Breast epithelium (tissue), 4 donors: ENCODE measurements around the gene PBXIP1. TPM values are rescaled to one million over a fixed set of nuclear protein-coding genes. Genes with fewer than 3 reads are reported as not detected.

Experiments used
- DNase-seq, 2 donors: peaks; one replicate each; pipeline ENCODE4 v3.0.0-alpha.2; 2019; ENCODE audit warnings: low spot score in 2 of 2
- H3K27ac ChIP-seq, 2 donors: fragments of 200-600 bp; sonication (generic) in 1 of 2; one replicate each; pipeline ENCODE4 v1.5.1; 2016 to 2019; ENCODE audit warnings: mild to moderate bottlenecking in 1 of 2
- H3K27me3 ChIP-seq, 2 donors: fragments of 200-600 bp; sonication (generic) in 1 of 2; one replicate each; pipeline versions ENCODE4 v1.5.1 to v1.6.0; 2017 to 2019; ENCODE audit warnings: control low read depth in 1 of 2, mild to moderate bottlenecking in 1 of 2
- H3K36me3 ChIP-seq: fragments of 200-600 bp; one replicate; pipeline ENCODE4 v1.5.1; 2019
- H3K4me1 ChIP-seq, 2 donors: fragments of 200-600 bp; sonication (generic); one replicate each; pipeline ENCODE4 v1.5.1; 2016 to 2019; ENCODE audit warnings: control low read depth in 1 of 2
- H3K4me3 ChIP-seq, 3 donors: fragments of 200-600 bp; sonication (generic); 1 replicate in 2 of 3; 2 replicates in 1 of 3; pipeline ENCODE4 v1.5.1; 2016 to 2019; ENCODE audit warnings: mild to moderate bottlenecking in 3 of 3, moderate library complexity in 2 of 3
- H3K9me3 ChIP-seq, 2 donors: fragments of 200-600 bp; sonication (generic) in 1 of 2; one replicate each; pipeline ENCODE4 v1.5.1; 2016 to 2019; ENCODE audit warnings: control low read depth in 1 of 2
- POLR2A ChIP-seq: fragments of 450-650 bp; IDR thresholded peaks from one replicate; pipeline ENCODE4 v1.6.1; 2016; ENCODE audit warnings: antibody characterized with exemption, mild to moderate bottlenecking, moderate library complexity
- POLR2AphosphoS5 ChIP-seq, 3 donors: sonication (generic); formaldehyde crosslinking; IDR thresholded peaks; one replicate each; pipeline ENCODE4 v1.6.1; 2017; ENCODE audit warnings: antibody characterized with exemption in 3 of 3
- intact Hi-C: fragments of 100-400 bp; cut with DNase I; formaldehyde crosslinking; loops from one replicate; pipeline ENCODE4 v1.15.1; 2023; ENCODE audit warnings: low total_unique reads
- total RNA-seq, 3 donors: library from RNA; depleted of rRNA; stranded (reverse); fragments of >200 nt; gene quantifications; one replicate each; pipeline ENCODE4 v1.1.0, GENCODE V29; 2016
- TF ChIP-seq, protein P1 (sequence below), 3 donors: fragments of 450-650 bp; IDR thresholded peaks; one replicate each; pipeline ENCODE4 v1.5.1; 2016 to 2017; ENCODE audit warnings: antibody characterized with exemption in 3 of 3, mild to moderate bottlenecking in 3 of 3, moderate library complexity in 3 of 3

The PBXIP1 gene
- total RNA-seq, 3 donors from 2014 or later, result 79.3 to 156 (median 105) TPM

DNA sequence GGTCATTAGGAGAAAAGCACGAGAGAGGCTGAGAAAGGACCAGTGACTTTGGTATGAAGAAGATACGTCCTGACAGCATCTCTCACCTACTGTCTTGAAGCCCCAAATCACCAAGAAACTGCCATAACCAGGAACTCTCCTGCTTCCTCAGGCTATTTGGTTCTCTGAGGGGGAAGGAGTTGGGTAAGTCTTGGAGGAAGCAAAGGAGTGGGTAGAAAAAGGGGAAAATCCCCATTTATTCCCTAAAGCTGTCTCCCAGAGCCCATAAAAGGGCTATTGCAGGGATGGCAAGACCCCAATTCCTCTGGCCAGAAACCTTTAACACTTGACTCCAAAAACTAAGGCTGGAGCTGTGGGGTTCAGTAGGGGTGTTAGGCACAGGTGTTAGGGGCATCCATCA is 2.1 kb upstream of the PBXIP1 start:
- DNase-seq, result no peak
- peak overlapping the region in 1 of 2 donors; percentile 7 for H3K27ac ChIP-seq
- H3K9me3 ChIP-seq, result no peaks in the 10 kb centered on the region
- intact Hi-C loops, result loop anchor here (10.0 kb wide), 1 partner anchor 107 kb away; the partner anchor contains the start of gene EFNA4
- no peaks in the 10 kb centered on the region for H3K36me3 ChIP-seq
- H3K27me3 ChIP-seq, result no peaks in the 10 kb centered on the region
- H3K4me1 ChIP-seq, result peaks cover 0 to 34% of the 10 kb centered on the region in 2 donors
- TF ChIP-seq, protein P1, sequence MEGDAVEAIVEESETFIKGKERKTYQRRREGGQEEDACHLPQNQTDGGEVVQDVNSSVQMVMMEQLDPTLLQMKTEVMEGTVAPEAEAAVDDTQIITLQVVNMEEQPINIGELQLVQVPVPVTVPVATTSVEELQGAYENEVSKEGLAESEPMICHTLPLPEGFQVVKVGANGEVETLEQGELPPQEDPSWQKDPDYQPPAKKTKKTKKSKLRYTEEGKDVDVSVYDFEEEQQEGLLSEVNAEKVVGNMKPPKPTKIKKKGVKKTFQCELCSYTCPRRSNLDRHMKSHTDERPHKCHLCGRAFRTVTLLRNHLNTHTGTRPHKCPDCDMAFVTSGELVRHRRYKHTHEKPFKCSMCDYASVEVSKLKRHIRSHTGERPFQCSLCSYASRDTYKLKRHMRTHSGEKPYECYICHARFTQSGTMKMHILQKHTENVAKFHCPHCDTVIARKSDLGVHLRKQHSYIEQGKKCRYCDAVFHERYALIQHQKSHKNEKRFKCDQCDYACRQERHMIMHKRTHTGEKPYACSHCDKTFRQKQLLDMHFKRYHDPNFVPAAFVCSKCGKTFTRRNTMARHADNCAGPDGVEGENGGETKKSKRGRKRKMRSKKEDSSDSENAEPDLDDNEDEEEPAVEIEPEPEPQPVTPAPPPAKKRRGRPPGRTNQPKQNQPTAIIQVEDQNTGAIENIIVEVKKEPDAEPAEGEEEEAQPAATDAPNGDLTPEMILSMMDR (IDR thresholded peaks at IDR 0.05), result no peak
- no peak for TF ChIP-seq POLR2AphosphoS5 (IDR thresholded peaks at IDR 0.05)
- no peak for TF ChIP-seq POLR2A
- H3K4me3 ChIP-seq, result no peak overlapping the region

DNA sequence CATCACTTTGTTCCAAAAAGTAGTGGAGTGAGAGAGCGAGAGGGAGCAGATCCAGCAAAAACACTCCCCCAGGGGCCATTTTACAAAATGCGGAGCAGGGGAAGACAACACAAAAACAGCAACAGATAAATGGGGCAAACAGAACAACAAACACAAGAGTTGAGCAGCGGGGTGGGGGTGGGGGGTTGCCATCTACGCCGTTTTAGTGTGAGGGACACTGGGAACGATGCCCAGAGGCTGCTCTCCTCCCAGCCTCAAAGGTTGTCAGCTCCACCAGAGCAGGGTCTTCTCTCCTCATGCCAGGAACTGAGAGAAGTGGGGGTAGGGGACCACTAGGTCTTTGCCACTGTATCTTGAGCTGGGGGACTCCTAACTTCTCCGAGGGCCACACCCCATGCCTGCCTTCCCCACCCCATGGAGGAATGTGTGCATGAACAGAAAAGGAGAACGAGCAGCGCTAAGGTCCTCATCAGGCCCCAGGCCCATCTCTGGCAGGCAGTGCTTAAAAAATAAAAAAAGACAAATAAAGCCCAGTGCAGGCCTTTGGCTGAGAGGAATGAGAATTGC is 1.3 kb upstream of the PBXIP1 start:
- H3K27me3 ChIP-seq, result no peaks in the 10 kb centered on the region
- no peaks in the 10 kb centered on the region for H3K9me3 ChIP-seq
- DNase-seq, result no peak
- H3K4me3 ChIP-seq, result peak overlapping the region in 1 of 3 donors; percentile 64
- H3K4me1 ChIP-seq, result peaks cover 0 to 27% of the 10 kb centered on the region in 2 donors
- TF ChIP-seq POLR2A (no peak), POLR2AphosphoS5 (IDR thresholded peaks at IDR 0.05) (no peak)
- TF ChIP-seq, protein P1 (IDR thresholded peaks at IDR 0.05), result no peak
- peak overlapping the region; percentile 69 to 76 for H3K27ac ChIP-seq
- intact Hi-C loops, result loop anchor here (10.0 kb wide), 1 partner anchor 108 kb away; the partner anchor contains the start of gene EFNA4
- no peaks in the 10 kb centered on the region for H3K36me3 ChIP-seq

DNA sequence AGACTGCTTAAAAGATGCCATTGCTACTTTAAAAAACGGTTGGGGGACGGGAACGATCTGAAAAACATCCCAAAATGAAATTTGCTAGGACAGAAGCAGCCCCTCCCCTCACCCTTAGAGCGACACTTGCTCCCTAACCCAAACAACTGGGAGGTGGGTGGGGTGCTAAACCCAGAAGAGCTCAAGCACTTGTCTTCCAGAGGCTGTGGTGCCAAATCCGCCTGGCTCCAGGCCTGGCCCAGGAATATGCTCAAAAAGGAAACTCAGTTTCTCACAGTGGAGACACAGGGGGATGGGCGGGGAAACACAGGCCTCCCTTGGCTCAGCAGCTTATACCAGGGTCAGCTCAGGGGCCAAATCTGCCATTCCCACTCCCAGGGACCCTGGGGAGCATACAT is 644 bp upstream of the PBXIP1 start:
- peak overlapping the region; percentile 69 to 76 for H3K27ac ChIP-seq
- DNase-seq, result no peak
- no peaks in the 10 kb centered on the region for H3K36me3 ChIP-seq
- H3K27me3 ChIP-seq, result no peaks in the 10 kb centered on the region
- TF ChIP-seq, protein P1 (IDR thresholded peaks at IDR 0.05), result no peak
- no peak for TF ChIP-seq POLR2AphosphoS5 (IDR thresholded peaks at IDR 0.05)
- TF ChIP-seq POLR2A, result no peak
- H3K4me3 ChIP-seq, result peak overlapping the region; percentile 52 to 64 (median 55)
- H3K4me1 ChIP-seq, result peaks cover 0 to 27% of the 10 kb centered on the region in 2 donors
- intact Hi-C loops, result loop anchor here (10.0 kb wide), 1 partner anchor 108 kb away; the partner anchor contains the start of gene EFNA4
- no peaks in the 10 kb centered on the region for H3K9me3 ChIP-seq

DNA sequence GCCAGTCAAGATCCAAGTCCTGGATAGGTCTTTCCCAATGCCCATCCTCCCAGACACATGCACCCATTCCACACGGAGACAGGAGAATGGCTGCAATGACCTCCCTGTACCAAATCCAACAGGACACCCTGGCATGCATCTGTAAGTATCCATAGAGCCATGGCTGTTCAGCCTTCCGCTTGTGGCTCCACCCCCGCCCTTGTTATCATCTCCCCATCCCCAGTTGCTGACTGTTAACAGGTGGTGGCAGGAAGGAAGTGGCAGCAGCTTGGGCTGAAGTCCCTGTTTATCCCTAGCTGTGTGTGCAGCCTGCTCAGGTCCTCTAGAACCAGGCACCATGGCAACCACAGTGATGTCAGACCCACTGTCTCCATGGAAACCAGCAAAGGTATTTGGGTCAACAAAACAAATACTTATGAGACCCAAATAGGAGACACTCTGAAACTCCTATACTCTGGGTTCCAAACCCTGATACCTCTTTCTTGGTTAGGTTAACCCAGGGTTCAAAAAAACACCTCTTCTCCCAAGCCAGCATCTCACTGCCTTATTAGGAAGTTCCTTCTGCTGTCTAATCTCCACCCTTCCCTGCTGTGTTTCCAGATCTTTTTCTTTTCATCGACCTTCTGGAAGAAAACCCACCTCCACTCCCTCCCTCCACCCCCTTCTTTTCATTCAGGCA is 721 bp downstream of the PBXIP1 start:
- intact Hi-C loops, result loop anchor here (10.0 kb wide), 1 partner anchor 110 kb away; the partner anchor contains the start of gene EFNA4
- DNase-seq, result peak in 1 of 2 donors; percentile 71
- Histone ChIP-seq H3K4me1 (peaks cover 0 to 23% of the 10 kb centered on the region in 2 donors), H3K36me3 (no peaks in the 10 kb centered on the region), H3K9me3 (no peaks in the 10 kb centered on the region), H3K27ac (peak overlapping the region; percentile 76 to 77), H3K4me3 (peak overlapping the region; percentile 52 to 64 (median 55)), H3K27me3 (no peaks in the 10 kb centered on the region)
- TF ChIP-seq, protein P1 (IDR thresholded peaks at IDR 0.05), result no peak
- TF ChIP-seq POLR2A (no peak), POLR2AphosphoS5 (IDR thresholded peaks at IDR 0.05) (no peak)

DNA sequence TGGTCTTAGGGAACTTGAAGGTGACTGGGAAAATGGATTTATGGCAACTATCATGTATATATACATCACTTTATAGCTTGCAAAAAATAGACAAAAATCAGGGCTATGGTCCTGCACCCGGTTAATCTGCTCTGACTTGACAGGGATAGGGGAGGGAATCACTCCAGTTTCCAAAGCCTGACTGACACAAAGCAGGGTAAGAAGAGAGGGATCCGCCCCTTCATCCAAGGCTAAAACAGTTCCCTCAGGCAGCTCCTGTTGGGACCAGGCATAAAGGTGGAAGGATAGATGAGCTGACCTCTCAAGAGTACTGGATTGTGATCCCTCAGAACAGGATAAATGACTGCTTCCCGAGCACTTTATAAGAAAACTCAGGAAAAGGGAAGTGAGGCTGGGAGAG is 1.4 kb downstream of the PBXIP1 start:
- H3K36me3 ChIP-seq, result no peaks in the 10 kb centered on the region
- TF ChIP-seq POLR2A (no peak), POLR2AphosphoS5 (IDR thresholded peaks at IDR 0.05) (no peak)
- TF ChIP-seq, protein P1 (IDR thresholded peaks at IDR 0.05), result no peak
- H3K27me3 ChIP-seq, result no peaks in the 10 kb centered on the region
- peak overlapping the region; percentile 76 to 77 for H3K27ac ChIP-seq
- H3K4me1 ChIP-seq, result peaks cover 0 to 23% of the 10 kb centered on the region in 2 donors
- H3K9me3 ChIP-seq, result no peaks in the 10 kb centered on the region
- intact Hi-C loops, result loop anchor here (10.0 kb wide), 1 partner anchor 110 kb away; the partner anchor contains the start of gene EFNA4
- peak overlapping the region; percentile 52 to 64 (median 55) for H3K4me3 ChIP-seq
- DNase-seq, result no peak
